GM12875 (cell line): Measurements from ENCODE around the gene PRSS21.

Experiments used
- H3K4me3 ChIP-seq: one replicate; pipeline ENCODE4 v1.5.1; 2011; ENCODE audit warnings: low read depth, low read length, control low read depth
- CTCF ChIP-seq: IDR thresholded peaks from 2 replicates; pipeline ENCODE4 v1.5.1; 2011; ENCODE audit warnings: low read depth, mild to moderate bottlenecking, control low read depth, inconsistent platforms, low read length, moderate library complexity, borderline replicate concordance; ENCODE audit not compliant: insufficient read depth

PRSS21 gene

GRCh38 chr16:2828521-2828840 lies 11.4 kb downstream of the PRSS21 start:
- no peak for TF ChIP-seq CTCF
- no peak overlapping the region for H3K4me3 ChIP-seq

- TF ChIP-seq CTCF: no peak
- no peak overlapping the region for H3K4me3 ChIP-seq
Observed at GRCh38 chr16:2828876-2829430, 11.9 kb downstream of the PRSS21 start.

- no peak for TF ChIP-seq CTCF
- peak within 1 kb of the TSS; percentile 26 for H3K4me3 ChIP-seq
Observed at GRCh38 chr16:2829501-2830354, 12.7 kb downstream of the PRSS21 start, which contains the start of gene ZG16B. Gene ZG16B, plus strand, starts transcription at chr16:2830303. Its CDS starts 139 bp downstream, at chr16:2830442.

- TF ChIP-seq CTCF: no peak
- H3K4me3 ChIP-seq: peak overlapping the region; percentile 26
Observed at GRCh38 chr16:2830355-2830695, 13.3 kb downstream of the PRSS21 start.

GRCh38 chr16:2831203-2831602 lies 14.2 kb downstream of the PRSS21 start:
- no peak for TF ChIP-seq CTCF
- H3K4me3 ChIP-seq: no peak overlapping the region

GRCh38 chr16:2833776-2834175 lies 16.7 kb downstream of the PRSS21 start:
- no peak for TF ChIP-seq CTCF
- no peak overlapping the region for H3K4me3 ChIP-seq

- no peak overlapping the region for H3K4me3 ChIP-seq
- TF ChIP-seq CTCF: no peak
Observed at GRCh38 chr16:2834968-2835367, 17.9 kb downstream of the PRSS21 start.
